Dendritic cell treated with granulocyte-macrophage colony-stimulating factor and Interleukin-4, amounts not matched to agents 40 ng/mL and 50 ng/mL, for 4 days (primary cell): Measurements from ENCODE around the gene FLRT2.

Source experiments
- H3K27ac Mint-ChIP-seq: one replicate; pipeline ENCODE4 v1.8.0; 2022; ENCODE audit warnings: mild to moderate bottlenecking, mixed read lengths
- H3K27me3 Mint-ChIP-seq: one replicate; pipeline ENCODE4 v1.8.0; 2022; ENCODE audit warnings: mild to moderate bottlenecking, mixed read lengths
- H3K36me3 Mint-ChIP-seq: one replicate; pipeline ENCODE4 v1.8.0; 2022; ENCODE audit warnings: low read depth, mixed read lengths
- H3K4me1 Mint-ChIP-seq: one replicate; pipeline ENCODE4 v1.8.0; 2022; ENCODE audit warnings: low read depth, mixed read lengths
- H3K4me3 Mint-ChIP-seq: one replicate; pipeline ENCODE4 v1.8.0; 2022; ENCODE audit warnings: mild to moderate bottlenecking, moderate library complexity, mixed read lengths
- H3K9me3 Mint-ChIP-seq: one replicate; pipeline ENCODE4 v1.8.0; 2022; ENCODE audit warnings: mixed read lengths
- intact Hi-C: fragments of 100-400 bp; cut with micrococcal nuclease; formaldehyde crosslinking; loops from one replicate; pipeline ENCODE4 v1.15.0; 2022

The FLRT2 gene

DNA sequence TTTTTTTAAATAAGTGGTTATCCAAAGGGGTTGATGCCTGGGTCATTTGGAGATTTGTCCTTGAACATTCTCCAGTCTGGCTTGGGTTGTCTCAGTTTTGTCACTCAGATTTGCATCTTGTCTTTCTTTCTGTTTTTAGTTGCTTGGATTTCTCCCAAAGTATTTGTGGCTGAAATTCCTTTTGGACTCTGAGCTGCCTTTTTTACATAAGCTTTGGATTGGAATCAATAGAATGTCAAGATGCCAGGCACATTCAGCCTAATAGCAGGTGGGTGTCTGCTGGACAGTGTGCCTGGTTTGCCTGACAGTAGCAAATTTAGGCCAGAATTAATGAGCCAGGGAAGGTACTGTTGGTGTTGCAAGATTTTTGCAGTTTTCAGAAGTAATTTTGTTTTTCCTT, 50.0 kb downstream of the FLRT2 start:
- Mint-ChIP-seq H3K27ac (no peak overlapping the region), H3K4me3 (no peak overlapping the region), H3K4me1 (peaks cover 13% of the 10 kb centered on the region), H3K36me3 (no peaks in the 10 kb centered on the region), H3K27me3 (peaks cover 2% of the 10 kb centered on the region), H3K9me3 (no peaks in the 10 kb centered on the region)
- intact Hi-C loops: no loop called here

- Mint-ChIP-seq H3K36me3 (no peaks in the 10 kb centered on the region), H3K4me1 (peaks cover 14% of the 10 kb centered on the region), H3K4me3 (no peak overlapping the region), H3K27me3 (peaks cover 2% of the 10 kb centered on the region), H3K27ac (no peak overlapping the region), H3K9me3 (no peaks in the 10 kb centered on the region)
- intact Hi-C loops: no loop called here
Observed at GRCh38 chr14:85580536-85581140, 50.7 kb downstream of the FLRT2 start.

DNA sequence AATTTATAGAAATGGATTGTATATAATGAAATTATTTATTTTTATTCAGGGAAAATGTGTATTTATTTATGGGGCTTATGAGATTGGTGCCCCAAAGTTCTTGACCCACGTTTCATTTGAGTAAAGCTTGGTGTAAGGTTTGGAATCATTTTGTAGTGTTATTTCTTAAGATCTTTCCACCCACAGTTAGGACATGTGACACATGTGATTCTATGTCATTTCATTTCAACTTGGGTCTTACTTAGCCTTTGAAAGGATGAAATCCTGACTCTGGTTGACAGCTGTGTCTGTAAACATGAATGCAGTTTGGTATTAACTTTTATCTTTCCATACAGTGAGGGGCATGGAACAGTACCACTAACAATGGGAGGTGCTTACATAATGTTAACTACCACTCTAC, 51.7 kb downstream of the FLRT2 start:
- no peaks in the 10 kb centered on the region for H3K9me3 Mint-ChIP-seq
- peaks cover 16% of the 10 kb centered on the region for H3K4me1 Mint-ChIP-seq
- intact Hi-C loops: no loop called here
- H3K36me3 Mint-ChIP-seq: no peaks in the 10 kb centered on the region
- H3K27me3 Mint-ChIP-seq: peaks cover 2% of the 10 kb centered on the region
- H3K27ac Mint-ChIP-seq: no peak overlapping the region
- no peak overlapping the region for H3K4me3 Mint-ChIP-seq

DNA sequence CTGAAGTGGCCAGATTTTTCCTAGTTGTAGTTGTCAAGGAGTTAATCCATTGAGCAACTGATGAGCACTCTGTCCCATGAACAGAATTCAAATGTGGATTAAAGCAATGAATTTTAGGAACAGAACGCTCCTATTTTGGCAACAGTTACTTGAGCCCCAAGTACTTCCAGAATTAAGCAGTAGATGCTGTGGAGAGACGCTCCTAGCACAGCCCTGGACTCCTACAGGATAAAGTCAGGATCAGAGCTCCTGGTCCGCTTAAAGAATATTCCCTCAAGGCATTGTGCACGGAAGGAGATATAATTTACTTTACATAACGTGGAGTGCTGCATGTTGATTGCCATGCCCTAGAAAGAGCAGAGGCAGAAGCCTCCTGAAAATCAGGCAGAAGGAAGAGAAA, 53.4 kb downstream of the FLRT2 start:
- Mint-ChIP-seq H3K9me3 (no peaks in the 10 kb centered on the region), H3K27me3 (peaks cover 2% of the 10 kb centered on the region), H3K4me1 (peaks cover 23% of the 10 kb centered on the region), H3K36me3 (no peaks in the 10 kb centered on the region), H3K4me3 (no peak overlapping the region), H3K27ac (no peak overlapping the region)
- intact Hi-C loops: no loop called here

- Mint-ChIP-seq H3K36me3 (no peaks in the 10 kb centered on the region), H3K27ac (no peak overlapping the region)
- intact Hi-C loops: no loop called here
Observed at GRCh38 chr14:85584481-85584880, 54.5 kb downstream of the FLRT2 start.

DNA sequence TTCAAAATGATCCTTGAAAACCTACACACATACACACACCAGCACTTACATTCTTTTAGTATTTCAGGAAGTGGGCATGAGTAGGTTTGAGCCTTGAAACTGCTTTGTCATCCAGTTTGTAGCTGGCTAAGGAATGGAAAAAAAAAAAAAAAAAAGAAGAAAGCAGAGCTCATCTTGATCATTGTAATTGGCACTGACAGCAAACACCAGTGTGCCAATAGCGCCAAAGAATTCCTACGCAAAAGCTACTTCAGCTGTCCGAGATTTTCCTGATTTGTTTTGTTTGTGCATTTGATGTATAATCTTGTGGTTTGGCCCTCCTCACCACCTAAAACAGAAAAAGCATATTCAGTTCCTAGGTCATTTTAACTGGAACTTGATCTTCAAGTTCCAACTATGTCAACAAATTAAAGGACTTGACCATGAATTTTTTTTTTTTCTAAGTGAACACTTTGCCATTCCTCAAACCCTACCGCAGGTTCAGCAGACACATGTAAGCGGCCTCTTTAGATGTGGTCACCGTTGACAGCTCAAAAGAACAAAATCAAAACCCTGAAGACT, 57.3 kb downstream of the FLRT2 start:
- H3K4me3 Mint-ChIP-seq: no peak overlapping the region
- peak overlapping the region; percentile 72 for H3K27ac Mint-ChIP-seq
- H3K9me3 Mint-ChIP-seq: no peaks in the 10 kb centered on the region
- H3K4me1 Mint-ChIP-seq: peaks cover 23% of the 10 kb centered on the region
- peaks cover 2% of the 10 kb centered on the region for H3K27me3 Mint-ChIP-seq
- no peaks in the 10 kb centered on the region for H3K36me3 Mint-ChIP-seq
- intact Hi-C loops: no loop called here

More at GRCh38 chr14:85584481-85584880, 54.5 kb downstream of the FLRT2 start:
- H3K4me3 Mint-ChIP-seq: no peak overlapping the region
- peaks cover 23% of the 10 kb centered on the region for H3K4me1 Mint-ChIP-seq
- H3K9me3 Mint-ChIP-seq: no peaks in the 10 kb centered on the region
- H3K27me3 Mint-ChIP-seq: peaks cover 2% of the 10 kb centered on the region

DNA sequence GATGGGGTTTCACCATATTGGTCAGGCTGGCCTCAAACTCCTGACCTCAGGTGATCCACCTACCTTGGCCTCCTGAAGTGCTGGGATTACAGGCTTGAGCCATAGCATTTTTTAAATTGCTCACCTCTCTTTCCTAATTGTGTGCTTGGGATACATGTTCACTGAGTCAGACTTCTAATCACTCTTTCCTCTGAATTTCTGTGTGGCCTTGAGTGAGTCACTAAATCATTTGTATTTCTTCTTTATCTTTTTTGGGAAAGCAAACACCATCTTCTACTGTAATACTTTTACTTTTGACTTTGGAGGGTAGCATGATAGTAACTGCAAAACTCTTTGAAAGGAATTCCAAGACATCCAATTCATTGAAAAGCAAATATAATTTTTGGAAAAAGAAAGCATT, 60.8 kb downstream of the FLRT2 start:
- Mint-ChIP-seq H3K27ac (no peak overlapping the region), H3K27me3 (no peaks in the 10 kb centered on the region), H3K4me3 (no peak overlapping the region)

GRCh38 chr14:85594217-85594616, 64.3 kb downstream of the FLRT2 start:
- Mint-ChIP-seq H3K27me3 (no peaks in the 10 kb centered on the region), H3K27ac (no peak overlapping the region), H3K4me3 (no peak overlapping the region), H3K9me3 (peaks cover 8% of the 10 kb centered on the region), H3K36me3 (no peaks in the 10 kb centered on the region), H3K4me1 (no peaks in the 10 kb centered on the region)
- intact Hi-C loops: no loop called here

More for the DNA sequence above, 60.8 kb downstream of the FLRT2 start:
- peaks cover 2% of the 10 kb centered on the region for H3K9me3 Mint-ChIP-seq
- no peaks in the 10 kb centered on the region for H3K36me3 Mint-ChIP-seq
- intact Hi-C loops: no loop called here
- peaks cover 15% of the 10 kb centered on the region for H3K4me1 Mint-ChIP-seq

DNA sequence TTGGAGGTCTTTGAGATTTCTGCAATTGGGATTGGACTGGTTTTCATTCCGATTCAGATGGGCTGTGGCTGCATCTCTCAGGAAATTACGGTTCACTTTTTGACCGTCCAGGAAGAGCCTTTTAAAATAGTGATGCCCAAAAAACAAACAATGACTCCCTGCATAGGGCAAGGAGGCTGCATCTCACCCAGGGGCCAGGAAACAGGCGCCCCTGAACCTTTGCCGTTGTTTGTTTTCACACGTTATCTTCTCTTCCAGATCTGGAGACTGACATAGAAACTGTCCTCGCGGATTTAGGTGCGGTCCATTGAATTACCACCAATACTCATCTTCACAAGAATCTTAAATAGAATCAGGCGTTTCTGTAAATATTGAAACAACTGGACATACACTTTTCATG, 66.0 kb downstream of the FLRT2 start:
- intact Hi-C loops: no loop called here
- no peak overlapping the region for H3K4me3 Mint-ChIP-seq
- H3K9me3 Mint-ChIP-seq: peaks cover 8% of the 10 kb centered on the region

GRCh38 chr14:85596562-85596961, 66.6 kb downstream of the FLRT2 start:
- intact Hi-C loops: no loop called here
- H3K9me3 Mint-ChIP-seq: peaks cover 8% of the 10 kb centered on the region
- no peaks in the 10 kb centered on the region for H3K27me3 Mint-ChIP-seq
- H3K27ac Mint-ChIP-seq: no peak overlapping the region
- H3K4me3 Mint-ChIP-seq: no peak overlapping the region
- no peaks in the 10 kb centered on the region for H3K36me3 Mint-ChIP-seq
- H3K4me1 Mint-ChIP-seq: peaks cover 18% of the 10 kb centered on the region

More for the DNA sequence above, 66.0 kb downstream of the FLRT2 start:
- peaks cover 16% of the 10 kb centered on the region for H3K4me1 Mint-ChIP-seq
- no peaks in the 10 kb centered on the region for H3K27me3 Mint-ChIP-seq
- no peak overlapping the region for H3K27ac Mint-ChIP-seq
- H3K36me3 Mint-ChIP-seq: no peaks in the 10 kb centered on the region

GRCh38 chr14:85597701-85598100, 67.8 kb downstream of the FLRT2 start:
- Mint-ChIP-seq H3K4me3 (no peak overlapping the region), H3K27ac (no peak overlapping the region), H3K36me3 (no peaks in the 10 kb centered on the region), H3K27me3 (no peaks in the 10 kb centered on the region), H3K9me3 (peaks cover 8% of the 10 kb centered on the region), H3K4me1 (peaks cover 18% of the 10 kb centered on the region)
- intact Hi-C loops: no loop called here

DNA sequence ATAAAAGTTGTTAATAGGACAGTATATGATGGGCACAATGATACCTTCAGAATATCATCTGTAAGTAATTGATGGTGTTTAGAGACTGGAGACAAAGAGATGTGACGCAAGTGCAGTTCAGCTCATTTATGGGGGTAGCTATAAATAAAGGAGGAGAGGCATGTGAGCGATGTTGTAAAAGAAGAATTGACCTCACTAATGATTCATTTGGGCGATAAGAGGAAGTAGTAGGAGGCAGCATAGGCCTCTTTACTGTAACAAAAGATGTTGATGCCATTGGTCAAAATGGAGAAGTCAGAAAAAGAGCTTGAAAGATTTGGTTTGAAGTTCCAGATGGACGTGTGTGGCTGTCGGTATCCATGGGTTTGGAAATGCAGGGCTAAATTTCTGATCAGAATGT, 70.0 kb downstream of the FLRT2 start:
- Mint-ChIP-seq H3K27ac (peak overlapping the region; percentile 77), H3K36me3 (no peaks in the 10 kb centered on the region), H3K27me3 (no peaks in the 10 kb centered on the region), H3K4me1 (peaks cover 25% of the 10 kb centered on the region), H3K9me3 (peaks cover 8% of the 10 kb centered on the region), H3K4me3 (peak overlapping the region; percentile 35)
- intact Hi-C loops: loop anchor here (10.0 kb wide), 1 partner anchor 335 kb away; no protein-coding TSS in a partner anchor

- peaks cover 1% of the 10 kb centered on the region for H3K9me3 Mint-ChIP-seq
- H3K4me1 Mint-ChIP-seq: peaks cover 25% of the 10 kb centered on the region
- no peak overlapping the region for H3K4me3 Mint-ChIP-seq
- peak overlapping the region; percentile 77 for H3K27ac Mint-ChIP-seq
- H3K36me3 Mint-ChIP-seq: no peaks in the 10 kb centered on the region
- intact Hi-C loops: loop anchor here (10.0 kb wide), 1 partner anchor 334 kb away; no protein-coding TSS in a partner anchor
- no peaks in the 10 kb centered on the region for H3K27me3 Mint-ChIP-seq
Observed at GRCh38 chr14:85601246-85601645, 71.3 kb downstream of the FLRT2 start.

DNA sequence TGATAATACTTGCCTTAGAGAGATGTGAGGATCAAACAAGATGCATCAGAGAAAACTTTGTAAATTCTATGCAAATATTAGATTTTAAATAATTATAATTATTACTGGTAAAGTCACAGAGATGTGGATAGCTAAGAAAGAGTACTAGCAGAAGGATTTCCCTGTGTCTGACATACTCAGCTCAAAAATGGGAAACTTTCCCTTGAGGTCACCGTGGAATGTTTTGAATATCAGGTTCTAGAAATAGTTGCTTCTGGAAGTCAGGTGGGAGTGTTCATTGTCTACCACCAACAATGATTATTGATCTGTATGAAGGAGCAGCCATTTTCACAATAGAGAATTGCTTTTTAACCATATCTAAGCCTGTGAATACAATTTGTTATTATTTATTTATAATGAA, 71.7 kb downstream of the FLRT2 start:
- Mint-ChIP-seq H3K4me3 (no peak overlapping the region), H3K36me3 (no peaks in the 10 kb centered on the region), H3K27me3 (no peaks in the 10 kb centered on the region), H3K27ac (no peak overlapping the region), H3K9me3 (no peaks in the 10 kb centered on the region), H3K4me1 (peaks cover 25% of the 10 kb centered on the region)
- intact Hi-C loops: loop anchor here (10.0 kb wide), 1 partner anchor 333 kb away; no protein-coding TSS in a partner anchor

DNA sequence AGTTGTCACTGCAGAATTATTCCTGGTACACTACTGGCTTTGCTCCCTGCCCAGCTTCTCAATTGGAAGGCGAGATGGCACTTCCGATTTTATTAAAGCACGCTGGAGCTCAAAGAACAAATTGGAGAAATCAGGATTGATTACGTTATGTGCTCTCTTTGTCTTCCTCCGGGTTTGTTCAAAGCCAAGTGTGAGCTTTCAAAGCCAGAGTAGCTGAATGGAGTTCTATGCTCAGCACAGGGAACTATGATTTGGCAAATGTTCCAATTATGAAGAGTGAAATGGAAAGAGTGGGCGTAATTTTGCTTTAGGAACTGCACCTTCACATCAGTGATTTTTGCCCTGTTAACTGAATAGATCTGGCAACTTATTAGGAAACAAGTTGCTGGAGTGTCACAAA, 72.4 kb downstream of the FLRT2 start:
- Mint-ChIP-seq H3K36me3 (no peaks in the 10 kb centered on the region), H3K9me3 (no peaks in the 10 kb centered on the region), H3K4me3 (no peak overlapping the region), H3K27ac (no peak overlapping the region), H3K4me1 (peaks cover 31% of the 10 kb centered on the region), H3K27me3 (no peaks in the 10 kb centered on the region)
- intact Hi-C loops: loop anchor here (10.0 kb wide), 1 partner anchor 332 kb away; no protein-coding TSS in a partner anchor
